HepG2 (cell line): ENCODE data around the gene PANK4. TPM values are rescaled to one million over a fixed set of nuclear protein-coding genes. Genes with fewer than 3 reads are reported as not detected.

Experiments
- BCL6 ChIP-seq: IDR thresholded peaks from 2 replicates; pipeline ENCODE4 v1.6.1; 2016; ENCODE audit warnings: missing genetic modification reagents, missing compliant biosample characterization
- CENPT ChIP-seq: sonication (generic); formaldehyde crosslinking; IDR thresholded peaks from 2 replicates; pipeline ENCODE4 v1.8.0; 2022; ENCODE audit warnings: low read depth, mild to moderate bottlenecking, moderate library complexity, missing genetic modification reagents
- DR1 ChIP-seq: sonication (generic); formaldehyde crosslinking; IDR thresholded peaks from 2 replicates; pipeline ENCODE4 v1.8.0; 2021; ENCODE audit warnings: mild to moderate bottlenecking, missing genetic modification reagents, inconsistent platforms
- HDAC2 ChIP-seq: sonication (generic); formaldehyde crosslinking; IDR thresholded peaks from 2 replicates; pipeline ENCODE4 v1.4.0; 2020; ENCODE audit warnings: missing genetic modification reagents
- KDM3A ChIP-seq: IDR thresholded peaks from 2 replicates; pipeline ENCODE4 v1.6.1; 2018; ENCODE audit warnings: low read depth, missing compliant biosample characterization
- MED1 ChIP-seq: sonication (generic); formaldehyde crosslinking; IDR thresholded peaks from 2 replicates; pipeline ENCODE4 v1.4.0; 2020; ENCODE audit warnings: missing genetic modification reagents
- MLLT10 ChIP-seq: sonication (generic); formaldehyde crosslinking; IDR thresholded peaks from 2 replicates; pipeline ENCODE4 v1.4.0; 2020; ENCODE audit warnings: missing genetic modification reagents
- NR2F6 ChIP-seq, 2 experiments: IDR thresholded peaks; 2 replicates each; pipeline ENCODE4 v1.6.1; 2016; ENCODE audit warnings: antibody characterized with exemption in 1 of 2, mild to moderate bottlenecking in 1 of 2
- PAX8 ChIP-seq: sonication (generic); formaldehyde crosslinking; IDR thresholded peaks from 2 replicates; pipeline ENCODE4 v1.8.0; 2022; ENCODE audit warnings: mild to moderate bottlenecking, missing genetic modification reagents, borderline replicate concordance
- PPARG ChIP-seq: conservative IDR thresholded peaks from 2 replicates; pipeline ENCODE4 v1.6.1; 2016; ENCODE audit warnings: missing biosample characterization, missing genetic modification reagents
- ZBTB7A ChIP-seq: sonication (generic); formaldehyde crosslinking; IDR thresholded peaks from 2 replicates; pipeline ENCODE4 v1.8.0; 2022; ENCODE audit warnings: mild to moderate bottlenecking, missing genetic modification reagents
- ZNF12 ChIP-seq: sonication (generic); formaldehyde crosslinking; IDR thresholded peaks from 2 replicates; pipeline ENCODE4 v1.5.0; 2020; ENCODE audit warnings: missing genetic modification reagents
- ZNF549 ChIP-seq: sonication (generic); formaldehyde crosslinking; IDR thresholded peaks from 2 replicates; pipeline ENCODE4 v1.5.0; 2020; ENCODE audit warnings: missing genetic modification reagents
- ZNF614 ChIP-seq: IDR thresholded peaks from 2 replicates; pipeline ENCODE4 v1.6.1; 2018; ENCODE audit warnings: missing biosample characterization, missing genetic modification reagents, inconsistent platforms, borderline replicate concordance
- polyA plus RNA-seq, 8 experiments: library from polyadenylated mRNA; depleted of rRNA in 3 of 8; stranded (reverse) in 7 of 8; unstranded in 1 of 8; fragments of >200 nt; fragmentation: Illumina TruSeq in 4 of 8; extraction: Trizol in 4 of 8; gene quantifications; 2 replicates each; pipeline versions ENCODE4 v1.2.1 to v1.2.3, GENCODE V29; 2011 to 2016; ENCODE audit warnings: low read depth in 4 of 8, missing spikeins in 1 of 8, mixed read lengths in 1 of 8; ENCODE audit not compliant: insufficient read depth in 1 of 8
- total RNA-seq, 5 experiments: library from RNA; depleted of rRNA; stranded (reverse); fragments of >200 nt; fragmentation: Illumina TruSeq; extraction: Trizol; gene quantifications; 2 replicates each; pipeline ENCODE4 v1.2.3, GENCODE V29; 2016; ENCODE audit warnings: low read depth in 1 of 5
- TF ChIP-seq, protein P1 (sequence below): fragments of 450-650 bp; IDR thresholded peaks from 2 replicates; pipeline ENCODE4 v1.6.1; 2017
- TF ChIP-seq, protein P2 (sequence below): sonication (generic); formaldehyde crosslinking; IDR thresholded peaks from 2 replicates; pipeline ENCODE4 v1.4.0; 2020; ENCODE audit warnings: mild to moderate bottlenecking, missing genetic modification reagents
- TF ChIP-seq, protein P3 (sequence below): sonication (generic); formaldehyde crosslinking; IDR thresholded peaks from 2 replicates; pipeline ENCODE4 v1.8.1; 2023; ENCODE audit warnings: mild to moderate bottlenecking, inconsistent platforms, moderate library complexity, missing genetic modification reagents, borderline replicate concordance
- TF ChIP-seq, protein P4 (sequence below): IDR thresholded peaks from 2 replicates; pipeline ENCODE4 v1.6.1; 2016; ENCODE audit warnings: low read depth
- TF ChIP-seq, protein P5 (sequence below): IDR thresholded peaks from 2 replicates; pipeline ENCODE4 v1.6.1; 2016
- TF ChIP-seq, protein P6 (sequence below): sonication (generic); formaldehyde crosslinking; IDR thresholded peaks from 2 replicates; pipeline ENCODE4 v1.4.0; 2020; ENCODE audit warnings: missing genetic modification reagents

PANK4 gene
- total and polyA plus RNA-seq, 2 of the 13 experiments (the other 11 are each of a cell fraction or from before 2014, with no cell fraction given): 17.4 to 19.3 TPM

DNA sequence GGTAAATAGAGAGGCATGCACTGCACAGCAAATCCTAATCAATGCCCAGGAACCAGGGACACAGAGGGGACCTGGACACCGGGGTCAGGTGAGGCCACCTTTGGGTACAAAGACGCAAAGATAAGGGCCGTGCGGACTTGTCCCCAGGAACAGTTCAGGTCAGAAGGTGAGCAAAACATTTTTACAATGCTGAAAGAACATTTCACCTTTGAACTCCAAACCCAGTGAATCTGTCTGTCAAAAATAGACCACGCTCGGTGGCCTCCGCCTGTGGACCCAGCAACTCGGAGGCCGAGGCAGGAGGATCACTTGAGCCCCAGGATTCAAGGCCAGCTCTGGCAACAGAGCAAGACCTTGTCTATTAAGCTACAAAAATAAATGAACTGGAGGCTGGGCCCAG, 45.0 kb upstream of the PANK4 start (continued):
- TF ChIP-seq, protein P1, sequence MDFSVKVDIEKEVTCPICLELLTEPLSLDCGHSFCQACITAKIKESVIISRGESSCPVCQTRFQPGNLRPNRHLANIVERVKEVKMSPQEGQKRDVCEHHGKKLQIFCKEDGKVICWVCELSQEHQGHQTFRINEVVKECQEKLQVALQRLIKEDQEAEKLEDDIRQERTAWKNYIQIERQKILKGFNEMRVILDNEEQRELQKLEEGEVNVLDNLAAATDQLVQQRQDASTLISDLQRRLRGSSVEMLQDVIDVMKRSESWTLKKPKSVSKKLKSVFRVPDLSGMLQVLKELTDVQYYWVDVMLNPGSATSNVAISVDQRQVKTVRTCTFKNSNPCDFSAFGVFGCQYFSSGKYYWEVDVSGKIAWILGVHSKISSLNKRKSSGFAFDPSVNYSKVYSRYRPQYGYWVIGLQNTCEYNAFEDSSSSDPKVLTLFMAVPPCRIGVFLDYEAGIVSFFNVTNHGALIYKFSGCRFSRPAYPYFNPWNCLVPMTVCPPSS: no peak
- no peak for TF ChIP-seq MLLT10 (CRISPR knock-in tag)
- 0 out of 2 replicates have a peak, but pooled peaks have one; percentile 33 for TF ChIP-seq PPARG
- TF ChIP-seq, protein P2, sequence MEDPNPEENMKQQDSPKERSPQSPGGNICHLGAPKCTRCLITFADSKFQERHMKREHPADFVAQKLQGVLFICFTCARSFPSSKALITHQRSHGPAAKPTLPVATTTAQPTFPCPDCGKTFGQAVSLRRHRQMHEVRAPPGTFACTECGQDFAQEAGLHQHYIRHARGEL: no peak
- TF ChIP-seq, protein P3, sequence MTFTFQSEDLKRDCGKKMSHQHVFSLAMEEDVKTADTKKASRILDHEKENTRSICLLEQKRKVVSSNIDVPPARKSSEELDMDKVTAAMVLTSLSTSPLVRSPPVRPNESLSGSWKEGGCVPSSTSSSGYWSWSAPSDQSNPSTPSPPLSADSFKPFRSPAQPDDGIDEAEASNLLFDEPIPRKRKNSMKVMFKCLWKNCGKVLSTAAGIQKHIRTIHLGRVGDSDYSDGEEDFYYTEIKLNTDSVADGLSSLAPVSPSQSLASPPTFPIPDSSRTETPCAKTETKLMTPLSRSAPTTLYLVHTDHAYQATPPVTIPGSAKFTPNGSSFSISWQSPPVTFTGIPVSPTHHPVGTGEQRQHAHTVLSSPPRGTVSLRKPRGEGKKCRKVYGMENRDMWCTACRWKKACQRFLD (CRISPR knock-in tag): no peak
- TF ChIP-seq PAX8 (CRISPR knock-in tag): no peak
- no peak for TF ChIP-seq ZNF549 (CRISPR knock-in tag)
- peak; percentile 42; the same call in 1 of the 2 replicates for TF ChIP-seq ZBTB7A
- TF ChIP-seq, protein P4, sequence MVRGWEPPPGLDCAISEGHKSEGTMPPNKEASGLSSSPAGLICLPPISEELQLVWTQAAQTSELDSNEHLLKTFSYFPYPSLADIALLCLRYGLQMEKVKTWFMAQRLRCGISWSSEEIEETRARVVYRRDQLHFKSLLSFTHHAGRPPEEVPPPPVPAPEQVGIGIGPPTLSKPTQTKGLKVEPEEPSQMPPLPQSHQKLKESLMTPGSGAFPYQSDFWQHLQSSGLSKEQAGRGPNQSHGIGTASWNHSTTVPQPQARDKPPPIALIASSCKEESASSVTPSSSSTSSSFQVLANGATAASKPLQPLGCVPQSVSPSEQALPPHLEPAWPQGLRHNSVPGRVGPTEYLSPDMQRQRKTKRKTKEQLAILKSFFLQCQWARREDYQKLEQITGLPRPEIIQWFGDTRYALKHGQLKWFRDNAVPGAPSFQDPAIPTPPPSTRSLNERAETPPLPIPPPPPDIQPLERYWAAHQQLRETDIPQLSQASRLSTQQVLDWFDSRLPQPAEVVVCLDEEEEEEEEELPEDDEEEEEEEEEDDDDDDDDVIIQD (CRISPR knock-in tag): no peak; the same call in 1 of the 2 replicates
- no peak for TF ChIP-seq ZNF12 (CRISPR knock-in tag)
- 0 out of 2 replicates have a peak, but pooled peaks have one; percentile 19 for TF ChIP-seq ZNF614 (CRISPR knock-in tag)
- TF ChIP-seq MED1: peak; percentile 72
- TF ChIP-seq NR2F6 (IDR thresholded peaks at IDR 0.05): peak; percentile 89
- peak; percentile 90 for TF ChIP-seq NR2F6 (CRISPR knock-in tag; IDR thresholded peaks at IDR 0.05)
- TF ChIP-seq BCL6 (CRISPR knock-in tag): peak; percentile 84
- TF ChIP-seq, protein P5, sequence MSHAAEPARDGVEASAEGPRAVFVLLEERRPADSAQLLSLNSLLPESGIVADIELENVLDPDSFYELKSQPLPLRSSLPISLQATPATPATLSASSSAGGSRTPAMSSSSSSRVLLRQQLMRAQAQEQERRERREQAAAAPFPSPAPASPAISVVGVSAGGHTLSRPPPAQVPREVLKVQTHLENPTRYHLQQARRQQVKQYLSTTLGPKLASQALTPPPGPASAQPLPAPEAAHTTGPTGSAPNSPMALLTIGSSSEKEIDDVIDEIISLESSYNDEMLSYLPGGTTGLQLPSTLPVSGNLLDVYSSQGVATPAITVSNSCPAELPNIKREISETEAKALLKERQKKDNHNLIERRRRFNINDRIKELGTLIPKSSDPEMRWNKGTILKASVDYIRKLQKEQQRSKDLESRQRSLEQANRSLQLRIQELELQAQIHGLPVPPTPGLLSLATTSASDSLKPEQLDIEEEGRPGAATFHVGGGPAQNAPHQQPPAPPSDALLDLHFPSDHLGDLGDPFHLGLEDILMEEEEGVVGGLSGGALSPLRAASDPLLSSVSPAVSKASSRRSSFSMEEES (CRISPR knock-in tag): peak; percentile 14; the same call in 1 of the 2 replicates
- TF ChIP-seq HDAC2: peak; percentile 71
- TF ChIP-seq, protein P6, sequence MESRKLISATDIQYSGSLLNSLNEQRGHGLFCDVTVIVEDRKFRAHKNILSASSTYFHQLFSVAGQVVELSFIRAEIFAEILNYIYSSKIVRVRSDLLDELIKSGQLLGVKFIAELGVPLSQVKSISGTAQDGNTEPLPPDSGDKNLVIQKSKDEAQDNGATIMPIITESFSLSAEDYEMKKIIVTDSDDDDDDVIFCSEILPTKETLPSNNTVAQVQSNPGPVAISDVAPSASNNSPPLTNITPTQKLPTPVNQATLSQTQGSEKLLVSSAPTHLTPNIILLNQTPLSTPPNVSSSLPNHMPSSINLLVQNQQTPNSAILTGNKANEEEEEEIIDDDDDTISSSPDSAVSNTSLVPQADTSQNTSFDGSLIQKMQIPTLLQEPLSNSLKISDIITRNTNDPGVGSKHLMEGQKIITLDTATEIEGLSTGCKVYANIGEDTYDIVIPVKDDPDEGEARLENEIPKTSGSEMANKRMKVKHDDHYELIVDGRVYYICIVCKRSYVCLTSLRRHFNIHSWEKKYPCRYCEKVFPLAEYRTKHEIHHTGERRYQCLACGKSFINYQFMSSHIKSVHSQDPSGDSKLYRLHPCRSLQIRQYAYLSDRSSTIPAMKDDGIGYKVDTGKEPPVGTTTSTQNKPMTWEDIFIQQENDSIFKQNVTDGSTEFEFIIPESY (CRISPR knock-in tag): no peak
- TF ChIP-seq DR1 (CRISPR knock-in tag): no peak
- no peak for TF ChIP-seq KDM3A (CRISPR knock-in tag)
- no peak for TF ChIP-seq CENPT (CRISPR knock-in tag)
